SU-DHL-6 (cell line): ENCODE data around the gene CTDSPL.

Experiments
- H2AFZ ChIP-seq: fragments of 200-600 bp; sonication (generic); 2 replicates; pipeline ENCODE4 v1.6.1; 2014; ENCODE audit warnings: low read depth, mild to moderate bottlenecking, moderate library complexity, mixed read lengths, antibody characterized with exemption, low read length; ENCODE audit not compliant: severe bottlenecking
- H3F3A ChIP-seq: fragments of 200-600 bp; shearing (Covaris generic); 2 replicates; pipeline ENCODE4 v1.6.0; 2016; ENCODE audit warnings: antibody characterized with exemption, mild to moderate bottlenecking; ENCODE audit not compliant: insufficient read depth
- H3K27ac ChIP-seq: fragments of 200-600 bp; sonication (generic); 2 replicates; pipeline ENCODE4 v1.5.1; 2016; ENCODE audit warnings: low read depth, mild to moderate bottlenecking, low read length, moderate library complexity, mixed read lengths
- H3K27me3 ChIP-seq: fragments of 200-600 bp; sonication (generic), shearing (Covaris generic); 2 replicates; pipeline ENCODE4 v1.6.0; 2014; ENCODE audit warnings: mild to moderate bottlenecking, low read length
- H3K36me3 ChIP-seq: fragments of 200-600 bp; sonication (generic); 2 replicates; pipeline ENCODE4 v1.6.1; 2014; ENCODE audit warnings: mild to moderate bottlenecking, low read length, mixed read lengths
- H3K4me2 ChIP-seq: fragments of 300-600, 200-600 bp; shearing (Covaris generic), sonication (generic); 2 replicates; pipeline ENCODE4 v1.6.0; 2014; ENCODE audit warnings: low read length, low read depth, mild to moderate bottlenecking; ENCODE audit not compliant: poor library complexity, severe bottlenecking
- H3K4me3 ChIP-seq: fragments of 200-600 bp; sonication (generic); 2 replicates; pipeline ENCODE4 v1.5.1; 2014; ENCODE audit warnings: antibody characterized with exemption, low read length, mild to moderate bottlenecking, mixed read lengths; ENCODE audit not compliant: insufficient read depth, poor library complexity, severe bottlenecking
- H3K79me2 ChIP-seq: fragments of 200-600 bp; sonication (generic); 2 replicates; pipeline ENCODE4 v1.6.1; 2014; ENCODE audit warnings: mild to moderate bottlenecking, low read length, moderate library complexity; ENCODE audit not compliant: insufficient read depth
- H3K9ac ChIP-seq: fragments of 200-600 bp; sonication (generic); 2 replicates; pipeline ENCODE4 v1.7.0; 2014; ENCODE audit warnings: mild to moderate bottlenecking, low read length
- H3K9me2 ChIP-seq: fragments of 200-600 bp; sonication (generic); replicated peaks from 2 replicates; pipeline ENCODE4 v1.6.1; 2014; ENCODE audit warnings: low read length; ENCODE audit not compliant: insufficient read depth
- H3K9me3 ChIP-seq: fragments of 200-600 bp; sonication (generic); 2 replicates; pipeline ENCODE4 v1.6.1; 2014; ENCODE audit warnings: low read length, mixed read lengths; ENCODE audit not compliant: insufficient read depth
- H4K20me1 ChIP-seq: fragments of 200-600 bp; sonication (generic); 2 replicates; pipeline ENCODE4 v1.6.1; 2014; ENCODE audit warnings: low read depth, mild to moderate bottlenecking, antibody characterized with exemption, low read length, moderate library complexity, mixed read lengths
- EZH2phosphoT487 ChIP-seq: fragments of 200-600 bp; sonication (generic), shearing (Covaris generic); conservative IDR thresholded peaks from 2 replicates; pipeline ENCODE4 v1.6.1; 2018; ENCODE audit warnings: mild to moderate bottlenecking, antibody characterized with exemption, low read length, moderate library complexity, mixed read lengths
- TF ChIP-seq, protein P1 (sequence below): fragments of 200-600 bp; sonication (generic); IDR thresholded peaks from one replicate; pipeline ENCODE4 v1.5.1; 2017; ENCODE audit warnings: antibody characterized with exemption, mild to moderate bottlenecking, low read length, moderate library complexity; ENCODE audit not compliant: insufficient read depth, poor library complexity, severe bottlenecking

Gene CTDSPL

DNA sequence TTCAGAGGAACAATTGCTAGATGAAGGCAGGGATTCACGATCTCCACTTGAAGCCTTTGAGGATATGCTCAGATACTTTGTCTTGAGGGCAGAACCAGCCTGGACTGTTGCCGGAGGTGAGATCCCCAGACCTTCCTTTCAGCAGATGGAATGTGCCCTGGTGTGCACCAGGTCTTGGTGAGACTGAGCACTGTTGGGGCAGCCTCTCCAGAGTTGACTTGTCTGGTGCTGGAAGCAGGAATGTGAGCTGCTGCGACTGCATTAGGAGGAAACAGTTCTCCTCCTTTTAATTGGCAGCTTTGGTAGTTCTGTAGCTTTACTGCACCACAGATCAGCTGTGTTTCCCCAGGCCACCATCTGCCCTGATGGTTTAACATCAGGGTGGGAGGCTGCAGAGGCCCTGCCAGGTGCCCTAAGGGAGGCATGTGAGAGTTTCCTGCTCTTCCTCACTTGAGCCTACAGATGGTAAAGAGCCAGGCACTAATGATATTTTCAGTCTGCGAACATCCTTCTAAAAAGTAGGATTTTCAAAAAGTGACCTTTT, 58.5 kb downstream of the CTDSPL start:
- Histone ChIP-seq H2AFZ (no peak overlapping the region), H4K20me1 (no peaks in the 10 kb centered on the region), H3K9me2 (no peaks in the 10 kb centered on the region), H3K4me3 (no peak overlapping the region), H3K4me2 (no peak overlapping the region), H3K9me3 (no peaks in the 10 kb centered on the region), H3K36me3 (no peaks in the 10 kb centered on the region), H3K9ac (no peak overlapping the region), H3K27ac (no peak overlapping the region), H3K27me3 (no peaks in the 10 kb centered on the region), H3K79me2 (no peaks in the 10 kb centered on the region), H3F3A (no peaks in the 10 kb centered on the region)
- TF ChIP-seq, protein P1, sequence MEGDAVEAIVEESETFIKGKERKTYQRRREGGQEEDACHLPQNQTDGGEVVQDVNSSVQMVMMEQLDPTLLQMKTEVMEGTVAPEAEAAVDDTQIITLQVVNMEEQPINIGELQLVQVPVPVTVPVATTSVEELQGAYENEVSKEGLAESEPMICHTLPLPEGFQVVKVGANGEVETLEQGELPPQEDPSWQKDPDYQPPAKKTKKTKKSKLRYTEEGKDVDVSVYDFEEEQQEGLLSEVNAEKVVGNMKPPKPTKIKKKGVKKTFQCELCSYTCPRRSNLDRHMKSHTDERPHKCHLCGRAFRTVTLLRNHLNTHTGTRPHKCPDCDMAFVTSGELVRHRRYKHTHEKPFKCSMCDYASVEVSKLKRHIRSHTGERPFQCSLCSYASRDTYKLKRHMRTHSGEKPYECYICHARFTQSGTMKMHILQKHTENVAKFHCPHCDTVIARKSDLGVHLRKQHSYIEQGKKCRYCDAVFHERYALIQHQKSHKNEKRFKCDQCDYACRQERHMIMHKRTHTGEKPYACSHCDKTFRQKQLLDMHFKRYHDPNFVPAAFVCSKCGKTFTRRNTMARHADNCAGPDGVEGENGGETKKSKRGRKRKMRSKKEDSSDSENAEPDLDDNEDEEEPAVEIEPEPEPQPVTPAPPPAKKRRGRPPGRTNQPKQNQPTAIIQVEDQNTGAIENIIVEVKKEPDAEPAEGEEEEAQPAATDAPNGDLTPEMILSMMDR = no peak
- no peak for TF ChIP-seq EZH2phosphoT487

DNA sequence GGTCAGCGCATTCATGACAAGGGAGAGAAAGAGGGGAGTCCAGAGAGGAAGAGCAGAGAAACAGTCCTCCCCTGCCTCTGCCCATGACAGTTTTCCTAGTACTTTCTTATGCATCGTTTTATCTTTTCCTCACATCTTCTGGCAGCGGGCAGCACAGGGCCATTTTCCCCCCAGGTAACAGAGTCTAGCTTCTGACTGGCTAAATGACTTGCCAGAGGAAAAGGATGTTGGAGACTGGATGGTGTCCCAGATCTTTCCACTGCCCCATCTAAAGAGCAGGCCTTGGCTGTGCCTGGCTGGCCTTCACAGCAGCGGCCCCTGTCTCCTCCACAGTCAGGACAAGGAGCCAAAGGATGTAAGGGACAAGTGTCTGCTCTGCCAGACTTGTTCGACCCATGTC, 59.3 kb downstream of the CTDSPL start:
- no peaks in the 10 kb centered on the region for H4K20me1 ChIP-seq
- no peak overlapping the region for H3K4me2 ChIP-seq
- no peaks in the 10 kb centered on the region for H3K9me3 ChIP-seq
- no peaks in the 10 kb centered on the region for H3K36me3 ChIP-seq
- no peak overlapping the region for H2AFZ ChIP-seq
- H3F3A ChIP-seq = no peaks in the 10 kb centered on the region
- no peak overlapping the region for H3K4me3 ChIP-seq
- no peaks in the 10 kb centered on the region for H3K79me2 ChIP-seq
- no peak overlapping the region for H3K27ac ChIP-seq
- TF ChIP-seq, protein P1 = no peak
- TF ChIP-seq EZH2phosphoT487 = no peak
- H3K27me3 ChIP-seq = no peaks in the 10 kb centered on the region
- H3K9ac ChIP-seq = no peak overlapping the region
- H3K9me2 ChIP-seq = no peaks in the 10 kb centered on the region

DNA sequence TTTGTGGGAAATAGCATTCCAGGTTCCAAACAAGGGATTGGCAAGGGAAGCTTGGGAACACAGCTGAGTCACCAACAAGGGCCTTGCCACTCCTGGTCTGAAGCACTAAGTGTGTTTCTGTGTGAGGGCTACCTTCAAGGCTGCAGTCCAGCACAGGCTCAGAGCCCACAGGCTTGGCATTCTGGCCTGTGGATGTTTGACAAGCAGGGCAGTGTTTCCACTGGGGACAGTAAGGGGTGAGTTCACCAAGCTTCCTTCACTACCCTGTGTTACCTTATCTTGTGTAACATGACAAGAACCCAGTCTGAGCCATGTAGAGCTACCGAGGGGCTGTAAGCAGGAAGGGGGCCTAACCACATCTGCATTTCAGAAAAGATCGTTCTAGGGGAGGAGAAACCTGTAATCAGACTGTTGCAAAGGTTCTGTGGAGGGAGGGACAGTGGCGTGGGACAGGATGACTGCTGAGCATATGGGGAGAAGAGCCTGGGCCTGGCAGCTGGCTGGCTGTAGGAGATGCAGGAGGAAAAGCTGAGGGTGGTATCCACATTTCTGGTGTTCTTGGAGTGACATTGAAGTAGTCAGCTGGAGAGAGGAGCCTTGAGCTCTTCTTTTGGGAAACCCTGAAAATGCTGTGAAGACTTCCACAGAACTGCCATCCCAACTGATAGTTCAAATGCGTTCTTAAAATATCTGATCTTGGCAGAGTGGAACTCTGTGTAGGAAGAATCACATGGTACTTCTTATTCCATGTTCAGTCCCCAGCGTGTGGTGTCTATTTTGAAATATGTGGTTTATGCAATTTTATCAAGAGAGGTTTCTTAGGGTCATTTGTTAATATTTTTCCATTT, 61.3 kb downstream of the CTDSPL start:
- no peak for TF ChIP-seq EZH2phosphoT487
- TF ChIP-seq, protein P1 = no peak
- no peak overlapping the region for H2AFZ ChIP-seq
- H3K4me2 ChIP-seq = no peak overlapping the region
- H3K9ac ChIP-seq = no peak overlapping the region
- no peaks in the 10 kb centered on the region for H3K9me2 ChIP-seq
- no peaks in the 10 kb centered on the region for H3K9me3 ChIP-seq
- no peaks in the 10 kb centered on the region for H4K20me1 ChIP-seq
- H3K27ac ChIP-seq = no peak overlapping the region
- no peaks in the 10 kb centered on the region for H3F3A ChIP-seq
- no peaks in the 10 kb centered on the region for H3K79me2 ChIP-seq
- no peaks in the 10 kb centered on the region for H3K36me3 ChIP-seq
- H3K27me3 ChIP-seq = no peaks in the 10 kb centered on the region
- H3K4me3 ChIP-seq = no peak overlapping the region
